ENCODE measurements around the gene SLC36A4. TPM values are rescaled to one million over a fixed set of nuclear protein-coding genes. Genes with fewer than 3 reads are reported as not detected.

SLC36A4 gene
- total and polyA plus RNA-seq, 2 donors (not counting 1 experiment from before 2014, with no cell fraction given) = 7.3 to 22.7 TPM

DNA sequence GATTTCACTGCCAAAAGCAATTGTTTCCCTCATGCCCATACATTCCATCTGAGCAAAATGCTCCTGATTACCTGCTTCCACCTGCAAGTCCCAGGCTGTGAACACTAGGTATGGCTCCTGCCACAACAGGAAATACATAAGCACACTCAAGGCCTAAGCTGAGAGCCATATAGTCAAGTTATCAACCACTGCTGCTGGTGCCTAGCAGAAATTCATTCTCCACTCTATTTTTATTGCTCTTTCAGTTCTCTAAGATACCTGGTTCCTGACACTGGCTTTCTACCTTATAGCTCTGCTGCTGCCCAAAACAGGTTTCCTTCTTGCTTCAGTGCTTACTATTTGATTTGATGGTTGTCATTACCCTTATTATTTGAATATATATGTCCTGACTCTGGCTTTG is 31.6 kb downstream of the SLC36A4 start:
- no peaks in the 10 kb centered on the region for H3K4me1 ChIP-seq (ENCODE audit: control insufficient read depth, extremely low read depth, insufficient read depth, low read length)
- no peak overlapping the region for H2AFZ ChIP-seq (ENCODE audit: low read length)
- H3K27ac ChIP-seq (ENCODE audit: insufficient read depth, low read length) = no peak overlapping the region
- H3K79me2 ChIP-seq (ENCODE audit: control insufficient read depth, insufficient read depth, low read length) = no peaks in the 10 kb centered on the region
- TF ChIP-seq, protein P1, sequence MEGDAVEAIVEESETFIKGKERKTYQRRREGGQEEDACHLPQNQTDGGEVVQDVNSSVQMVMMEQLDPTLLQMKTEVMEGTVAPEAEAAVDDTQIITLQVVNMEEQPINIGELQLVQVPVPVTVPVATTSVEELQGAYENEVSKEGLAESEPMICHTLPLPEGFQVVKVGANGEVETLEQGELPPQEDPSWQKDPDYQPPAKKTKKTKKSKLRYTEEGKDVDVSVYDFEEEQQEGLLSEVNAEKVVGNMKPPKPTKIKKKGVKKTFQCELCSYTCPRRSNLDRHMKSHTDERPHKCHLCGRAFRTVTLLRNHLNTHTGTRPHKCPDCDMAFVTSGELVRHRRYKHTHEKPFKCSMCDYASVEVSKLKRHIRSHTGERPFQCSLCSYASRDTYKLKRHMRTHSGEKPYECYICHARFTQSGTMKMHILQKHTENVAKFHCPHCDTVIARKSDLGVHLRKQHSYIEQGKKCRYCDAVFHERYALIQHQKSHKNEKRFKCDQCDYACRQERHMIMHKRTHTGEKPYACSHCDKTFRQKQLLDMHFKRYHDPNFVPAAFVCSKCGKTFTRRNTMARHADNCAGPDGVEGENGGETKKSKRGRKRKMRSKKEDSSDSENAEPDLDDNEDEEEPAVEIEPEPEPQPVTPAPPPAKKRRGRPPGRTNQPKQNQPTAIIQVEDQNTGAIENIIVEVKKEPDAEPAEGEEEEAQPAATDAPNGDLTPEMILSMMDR (conservative IDR thresholded peaks at IDR 0.05 in 1 of 2, IDR thresholded peaks at IDR 0.05 in 1 of 2; ENCODE audit: low read depth in 1 of 2, low read length in 2 of 2) = no peak
- no peak for TF ChIP-seq EZH2 (IDR thresholded peaks at IDR 0.05; ENCODE audit: low read length, missing control alignments)
- no peaks in the 10 kb centered on the region for H3K27me3 ChIP-seq (ENCODE audit: control insufficient read depth, insufficient read depth, low read length)
- H4K20me1 ChIP-seq (ENCODE audit: control insufficient read depth, extremely low read depth, insufficient read depth, low read length) = no peaks in the 10 kb centered on the region
- no peak for DNase-seq (ENCODE audit: low read depth in 2 of 2)
- H3K4me2 ChIP-seq (ENCODE audit: extremely low read depth, insufficient read depth, low read length) = no peak overlapping the region
- H3K9me3 ChIP-seq (ENCODE audit: control insufficient read depth, insufficient read depth, low read depth, low read length) = no peaks in the 10 kb centered on the region
- H3K4me3 ChIP-seq (replicated peaks in 1 of 4; ENCODE audit: control extremely low read depth in 1 of 4, insufficient read depth in 1 of 4, low read depth in 3 of 4, low read length in 4 of 4) = no peak overlapping the region
- no peak overlapping the region for H3K9ac ChIP-seq (ENCODE audit: insufficient read depth, low read length)
- peaks cover 1% of the 10 kb centered on the region for H3K36me3 ChIP-seq (ENCODE audit: control insufficient read depth, insufficient read depth, low read length)

DNA sequence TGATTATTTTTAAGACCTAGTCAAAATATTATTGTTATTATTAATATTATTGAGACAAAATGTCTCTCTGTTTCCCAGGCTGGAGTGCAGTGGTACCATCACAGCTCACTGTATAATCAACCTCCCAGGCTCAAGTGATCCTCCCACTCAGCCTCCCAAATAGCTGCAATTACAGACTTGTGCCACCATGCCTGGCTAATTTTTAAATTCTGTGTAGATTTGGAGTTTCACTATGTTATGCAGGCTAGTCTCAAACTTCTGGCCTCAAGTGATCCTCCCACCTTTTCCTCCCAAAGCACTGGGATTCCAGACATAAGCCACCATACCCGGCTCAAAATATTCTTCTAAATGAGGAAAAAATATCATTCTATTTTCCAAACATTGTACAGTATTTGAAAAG is 37.0 kb downstream of the SLC36A4 start:
- no peak overlapping the region for H3K4me2 ChIP-seq (ENCODE audit: extremely low read depth, insufficient read depth, low read length)
- no peak overlapping the region for H2AFZ ChIP-seq (ENCODE audit: low read length)
- H3K27ac ChIP-seq (ENCODE audit: insufficient read depth, low read length) = no peak overlapping the region
- H4K20me1 ChIP-seq (ENCODE audit: control insufficient read depth, extremely low read depth, insufficient read depth, low read length) = no peaks in the 10 kb centered on the region
- H3K36me3 ChIP-seq (ENCODE audit: control insufficient read depth, insufficient read depth, low read length) = peaks cover 1% of the 10 kb centered on the region
- no peak overlapping the region for H3K4me3 ChIP-seq (replicated peaks in 1 of 4; ENCODE audit: control extremely low read depth in 1 of 4, insufficient read depth in 1 of 4, low read depth in 3 of 4, low read length in 4 of 4)
- no peaks in the 10 kb centered on the region for H3K27me3 ChIP-seq (ENCODE audit: control insufficient read depth, insufficient read depth, low read length)
- no peak overlapping the region for H3K9ac ChIP-seq (ENCODE audit: insufficient read depth, low read length)
- no peak for DNase-seq (ENCODE audit: low read depth in 2 of 2)
- H3K79me2 ChIP-seq (ENCODE audit: control insufficient read depth, insufficient read depth, low read length) = no peaks in the 10 kb centered on the region
- TF ChIP-seq, protein P1 (conservative IDR thresholded peaks at IDR 0.05 in 1 of 2, IDR thresholded peaks at IDR 0.05 in 1 of 2; ENCODE audit: low read depth in 1 of 2, low read length in 2 of 2) = no peak
- TF ChIP-seq EZH2 (IDR thresholded peaks at IDR 0.05; ENCODE audit: low read length, missing control alignments) = no peak
- no peaks in the 10 kb centered on the region for H3K9me3 ChIP-seq (ENCODE audit: control insufficient read depth, insufficient read depth, low read depth, low read length)
- H3K4me1 ChIP-seq (ENCODE audit: control insufficient read depth, extremely low read depth, insufficient read depth, low read length) = no peaks in the 10 kb centered on the region

DNA sequence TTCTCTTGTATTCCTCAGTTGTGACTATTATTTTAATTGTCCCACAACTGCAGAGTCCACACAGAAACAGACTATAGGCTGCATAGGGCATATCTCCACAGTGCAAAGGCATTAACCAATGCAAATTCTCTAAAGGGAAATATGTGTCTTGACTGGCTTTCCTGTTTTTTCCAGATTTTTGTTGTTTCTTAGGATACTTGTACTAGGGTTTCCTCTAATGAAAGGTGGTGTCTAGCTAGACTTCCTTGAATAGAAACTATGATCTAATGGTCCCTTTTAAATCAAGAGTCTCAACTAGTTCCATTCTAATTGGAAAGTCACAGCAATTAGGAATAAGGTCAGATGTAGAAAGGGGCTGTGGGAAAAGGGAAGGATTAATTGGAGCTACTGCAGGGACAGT is 37.6 kb downstream of the SLC36A4 start:
- H3K36me3 ChIP-seq (ENCODE audit: control insufficient read depth, insufficient read depth, low read length) = peaks cover 1% of the 10 kb centered on the region
- H3K4me3 ChIP-seq (replicated peaks in 1 of 4; ENCODE audit: control extremely low read depth in 1 of 4, insufficient read depth in 1 of 4, low read depth in 3 of 4, low read length in 4 of 4) = no peak overlapping the region
- H3K27ac ChIP-seq (ENCODE audit: insufficient read depth, low read length) = no peak overlapping the region
- no peak for TF ChIP-seq EZH2 (IDR thresholded peaks at IDR 0.05; ENCODE audit: low read length, missing control alignments)
- TF ChIP-seq, protein P1 (conservative IDR thresholded peaks at IDR 0.05 in 1 of 2, IDR thresholded peaks at IDR 0.05 in 1 of 2; ENCODE audit: low read depth in 1 of 2, low read length in 2 of 2) = no peak
- H3K27me3 ChIP-seq (ENCODE audit: control insufficient read depth, insufficient read depth, low read length) = no peaks in the 10 kb centered on the region
- H3K9ac ChIP-seq (ENCODE audit: insufficient read depth, low read length) = no peak overlapping the region
- H3K79me2 ChIP-seq (ENCODE audit: control insufficient read depth, insufficient read depth, low read length) = no peaks in the 10 kb centered on the region
- no peaks in the 10 kb centered on the region for H3K4me1 ChIP-seq (ENCODE audit: control insufficient read depth, extremely low read depth, insufficient read depth, low read length)
- H3K4me2 ChIP-seq (ENCODE audit: extremely low read depth, insufficient read depth, low read length) = no peak overlapping the region
- H3K9me3 ChIP-seq (ENCODE audit: control insufficient read depth, insufficient read depth, low read depth, low read length) = no peaks in the 10 kb centered on the region
- no peak for DNase-seq (ENCODE audit: low read depth in 2 of 2)
- no peaks in the 10 kb centered on the region for H4K20me1 ChIP-seq (ENCODE audit: control insufficient read depth, extremely low read depth, insufficient read depth, low read length)
- no peak overlapping the region for H2AFZ ChIP-seq (ENCODE audit: low read length)

Data from fibroblast of lung (primary cell).